Stimulated activated CD4-positive, alpha-beta T cell treated with anti-CD3 and anti-CD28 coated beads, Interleukin-4, amount 100 ng/mL, for 4 hours (primary cell): ENCODE data around the gene HCAR2.
"Not testable (repeated sequence)": the region's sequence is repeated elsewhere in the genome, so short reads cannot be mapped to it uniquely, and the experiment has no call there.

Source experiments
- DNase-seq, 2 experiments: peaks; one replicate each; pipeline ENCODE4 v3.0.0-alpha.2; 2020

HCAR2 gene

GRCh38 chr12:122661246-122661645 is 41.9 kb downstream of the HCAR2 start:
- DNase-seq: no peak

GRCh38 chr12:122659579-122659978 is 43.6 kb downstream of the HCAR2 start:
- no peak for DNase-seq

- no peak for DNase-seq
Observed at GRCh38 chr12:122656298-122656697, 46.9 kb downstream of the HCAR2 start.

GRCh38 chr12:122653291-122653690 is 49.9 kb downstream of the HCAR2 start:
- not testable (repeated sequence) for DNase-seq

- DNase-seq: no peak
Observed at GRCh38 chr12:122651520-122652224, 51.5 kb downstream of the HCAR2 start.
